ENCODE results near the gene ARHGDIG. TPM values are rescaled to one million over a fixed set of nuclear protein-coding genes. Genes with fewer than 3 reads are reported as not detected.

The ARHGDIG gene
- total RNA-seq, 1 donor from 2014 or later = 5.0 TPM

DNA sequence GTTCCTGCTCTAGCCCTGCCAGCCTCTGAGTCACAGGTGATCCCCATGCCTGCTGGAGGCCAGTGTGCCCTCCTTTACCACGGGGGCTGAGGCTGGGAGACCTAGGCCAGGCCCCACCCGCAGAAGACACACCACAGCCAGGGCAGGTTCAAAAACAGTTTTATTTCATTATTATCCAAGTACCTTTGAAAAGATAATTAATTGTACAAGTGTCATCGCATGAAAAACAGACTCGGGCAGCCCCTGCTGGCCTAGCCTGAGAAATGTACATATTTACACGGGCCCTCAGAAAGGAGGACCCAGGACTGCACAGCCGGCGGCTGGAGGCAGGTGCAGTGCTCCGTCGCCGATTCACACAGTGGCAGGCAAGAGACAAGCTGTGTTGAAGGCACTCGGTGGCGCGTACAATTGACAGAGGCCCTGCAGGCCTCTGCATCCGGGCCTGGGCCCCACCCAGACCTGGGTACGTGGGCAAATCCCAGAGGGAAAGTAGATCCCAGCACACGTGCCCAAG is 7.0 kb downstream of the ARHGDIG start:
- Histone ChIP-seq H3K9ac (ENCODE audit: low read length) (no peak overlapping the region), H3K27me3 (ENCODE audit: insufficient read depth, low read length) (no peaks in the 10 kb centered on the region), H3K79me2 (ENCODE audit: insufficient read depth, low read length) (no peaks in the 10 kb centered on the region), H3K4me2 (ENCODE audit: low read length) (no peak overlapping the region), H3K4me1 (ENCODE audit: insufficient read depth, low read length) (no peaks in the 10 kb centered on the region), H4K20me1 (ENCODE audit: insufficient read depth, low read length) (no peaks in the 10 kb centered on the region), H3K4me3 (ENCODE audit: insufficient read depth, low read depth, low read length) (no peak overlapping the region), H3K36me3 (ENCODE audit: insufficient read depth, low read length) (no peaks in the 10 kb centered on the region), H3K27ac (ENCODE audit: low read depth, low read length) (no peak overlapping the region), H2AFZ (ENCODE audit: low read depth, low read length) (no peak overlapping the region), H3K9me3 (ENCODE audit: insufficient read depth, low read depth, low read length) (no peaks in the 10 kb centered on the region)
- Mint-ChIP-seq H3K27me3 (ENCODE audit: low read depth, unreplicated experiment) (no peaks in the 10 kb centered on the region), H3K27ac (ENCODE audit: unreplicated experiment) (no peak overlapping the region), H3K4me1 (ENCODE audit: low read depth, unreplicated experiment) (no peaks in the 10 kb centered on the region), H3K9me3 (ENCODE audit: unreplicated experiment) (no peaks in the 10 kb centered on the region), H3K4me3 (ENCODE audit: unreplicated experiment) (no peak overlapping the region), H3K36me3 (ENCODE audit: low read depth, unreplicated experiment) (peaks cover 7% of the 10 kb centered on the region)
- DNase-seq (ENCODE audit: low read depth) = no peak
- no peak for FAIRE-seq
- TF ChIP-seq, protein P1, sequence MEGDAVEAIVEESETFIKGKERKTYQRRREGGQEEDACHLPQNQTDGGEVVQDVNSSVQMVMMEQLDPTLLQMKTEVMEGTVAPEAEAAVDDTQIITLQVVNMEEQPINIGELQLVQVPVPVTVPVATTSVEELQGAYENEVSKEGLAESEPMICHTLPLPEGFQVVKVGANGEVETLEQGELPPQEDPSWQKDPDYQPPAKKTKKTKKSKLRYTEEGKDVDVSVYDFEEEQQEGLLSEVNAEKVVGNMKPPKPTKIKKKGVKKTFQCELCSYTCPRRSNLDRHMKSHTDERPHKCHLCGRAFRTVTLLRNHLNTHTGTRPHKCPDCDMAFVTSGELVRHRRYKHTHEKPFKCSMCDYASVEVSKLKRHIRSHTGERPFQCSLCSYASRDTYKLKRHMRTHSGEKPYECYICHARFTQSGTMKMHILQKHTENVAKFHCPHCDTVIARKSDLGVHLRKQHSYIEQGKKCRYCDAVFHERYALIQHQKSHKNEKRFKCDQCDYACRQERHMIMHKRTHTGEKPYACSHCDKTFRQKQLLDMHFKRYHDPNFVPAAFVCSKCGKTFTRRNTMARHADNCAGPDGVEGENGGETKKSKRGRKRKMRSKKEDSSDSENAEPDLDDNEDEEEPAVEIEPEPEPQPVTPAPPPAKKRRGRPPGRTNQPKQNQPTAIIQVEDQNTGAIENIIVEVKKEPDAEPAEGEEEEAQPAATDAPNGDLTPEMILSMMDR (IDR thresholded peaks at IDR 0.05; ENCODE audit: insufficient read depth, low read depth, low read length) = no peak
- TF ChIP-seq EZH2 (IDR thresholded peaks at IDR 0.05; ENCODE audit: insufficient read depth, low read length) = no peak

DNA sequence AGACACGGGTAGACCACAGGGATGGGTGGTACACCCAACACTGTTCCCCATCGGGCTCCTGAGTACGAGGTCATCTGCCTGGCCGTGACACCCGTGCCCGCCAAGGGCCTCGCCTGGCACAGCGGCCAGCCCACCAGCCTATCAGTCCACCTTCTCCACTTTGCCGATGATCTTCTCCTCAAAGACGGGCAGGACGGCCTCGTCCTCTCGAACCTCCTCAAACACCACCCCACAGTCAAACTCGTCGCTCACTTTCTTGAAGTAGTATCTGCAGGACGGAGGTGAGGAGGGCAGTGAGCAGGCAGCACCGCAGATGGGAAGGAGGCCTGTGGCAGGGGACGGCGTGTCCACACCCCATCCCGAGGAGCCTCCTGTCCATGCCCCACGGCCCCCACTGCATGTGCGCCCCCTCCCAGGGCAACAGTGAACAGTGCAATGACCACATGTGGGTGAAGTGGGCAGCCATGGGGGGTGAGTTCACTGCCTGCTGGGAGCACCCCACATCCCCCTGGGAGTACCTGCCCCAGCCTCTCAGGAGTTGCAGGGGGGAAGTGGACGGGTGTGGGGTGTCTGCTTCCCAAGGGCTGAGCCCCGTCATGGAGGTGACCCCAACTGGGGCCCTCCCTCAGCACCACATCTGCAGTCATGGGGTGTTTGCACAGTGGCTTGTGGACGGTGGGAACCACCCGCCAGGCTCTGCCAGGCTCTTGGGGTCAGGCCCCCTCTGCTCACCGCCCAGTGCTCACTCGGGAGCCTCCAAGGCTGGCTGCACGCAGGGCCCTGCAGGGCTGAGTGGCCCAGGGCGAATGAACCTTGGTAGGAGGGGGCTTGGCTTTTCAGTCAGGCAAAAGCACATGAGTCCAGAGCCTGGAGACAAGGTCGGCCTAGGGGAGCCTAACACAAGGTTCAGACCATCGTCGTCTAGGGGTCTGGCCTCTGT is 7.9 kb downstream of the ARHGDIG start:
- Histone ChIP-seq H3K4me2 (ENCODE audit: low read length) (no peak overlapping the region), H3K36me3 (ENCODE audit: insufficient read depth, low read length) (no peaks in the 10 kb centered on the region), H4K20me1 (ENCODE audit: insufficient read depth, low read length) (no peaks in the 10 kb centered on the region), H3K79me2 (ENCODE audit: insufficient read depth, low read length) (no peaks in the 10 kb centered on the region), H3K27ac (ENCODE audit: low read depth, low read length) (no peak overlapping the region), H3K9me3 (ENCODE audit: insufficient read depth, low read depth, low read length) (no peaks in the 10 kb centered on the region), H3K4me1 (ENCODE audit: insufficient read depth, low read length) (no peaks in the 10 kb centered on the region), H3K27me3 (ENCODE audit: insufficient read depth, low read length) (no peaks in the 10 kb centered on the region), H3K4me3 (ENCODE audit: insufficient read depth, low read depth, low read length) (no peak overlapping the region), H2AFZ (ENCODE audit: low read depth, low read length) (no peak overlapping the region), H3K9ac (ENCODE audit: low read length) (no peak overlapping the region)
- Mint-ChIP-seq H3K36me3 (ENCODE audit: low read depth, unreplicated experiment) (peaks cover 8% of the 10 kb centered on the region), H3K4me1 (ENCODE audit: low read depth, unreplicated experiment) (no peaks in the 10 kb centered on the region), H3K4me3 (ENCODE audit: unreplicated experiment) (no peak overlapping the region), H3K27me3 (ENCODE audit: low read depth, unreplicated experiment) (no peaks in the 10 kb centered on the region), H3K9me3 (ENCODE audit: unreplicated experiment) (no peaks in the 10 kb centered on the region), H3K27ac (ENCODE audit: unreplicated experiment) (no peak overlapping the region)
- TF ChIP-seq EZH2 (IDR thresholded peaks at IDR 0.05; ENCODE audit: insufficient read depth, low read length) = no peak
- TF ChIP-seq, protein P1 (IDR thresholded peaks at IDR 0.05; ENCODE audit: insufficient read depth, low read depth, low read length) = no peak
- no peak for FAIRE-seq
- no peak for DNase-seq (ENCODE audit: low read depth)
